Mesothelial cell of epicardium (in vitro differentiated cells): ENCODE measurements around the gene ENPP1. TPM values are rescaled to one million over a fixed set of nuclear protein-coding genes. Genes with fewer than 3 reads are reported as not detected.

Source experiments
- DNase-seq, 2 experiments: peaks; one replicate each; pipeline ENCODE4 v3.0.0; 2021; ENCODE audit warnings: low spot score in 2 of 2; ENCODE audit not compliant: unreplicated experiment in 2 of 2
- H3K27ac Mint-ChIP-seq: 2 replicates; pipeline ENCODE4 v1.8.0; 2021; ENCODE audit warnings: mixed read lengths
- H3K27me3 Mint-ChIP-seq: 2 replicates; pipeline ENCODE4 v1.8.0; 2021; ENCODE audit warnings: low read depth, mixed read lengths
- H3K36me3 Mint-ChIP-seq: 2 replicates; pipeline ENCODE4 v1.8.0; 2021; ENCODE audit warnings: mixed read lengths
- H3K4me1 Mint-ChIP-seq: 2 replicates; pipeline ENCODE4 v1.8.0; 2021; ENCODE audit warnings: mixed read lengths
- H3K4me3 Mint-ChIP-seq: 2 replicates; pipeline ENCODE4 v1.8.0; 2021; ENCODE audit warnings: mild to moderate bottlenecking, moderate library complexity, mixed read lengths
- H3K9me3 Mint-ChIP-seq: 2 replicates; pipeline ENCODE4 v1.8.0; 2021; ENCODE audit warnings: mixed read lengths
- CTCF ChIP-seq: fragments of 200-600 bp; sonication (generic); IDR thresholded peaks from one replicate; pipeline ENCODE4 v1.5.0; 2021; ENCODE audit warnings: antibody characterized with exemption; ENCODE audit not compliant: unreplicated experiment
- total RNA-seq: library from RNA; stranded (reverse); gene quantifications from 3 replicates; pipeline ENCODE4 v1.2.1, GENCODE V29; 2021

ENPP1 gene
- total RNA-seq, 1 donor from 2014 or later: 6.8 TPM

- no peak for DNase-seq
- H3K4me3 Mint-ChIP-seq: no peak overlapping the region
- H3K9me3 Mint-ChIP-seq: no peaks in the 10 kb centered on the region
- H3K27me3 Mint-ChIP-seq: no peaks in the 10 kb centered on the region
- H3K4me1 Mint-ChIP-seq: peaks cover 10% of the 10 kb centered on the region
- no peak overlapping the region for H3K27ac Mint-ChIP-seq
- H3K36me3 Mint-ChIP-seq: no peaks in the 10 kb centered on the region
- TF ChIP-seq CTCF: no peak
Observed at GRCh38 chr6:131769385-131770141, 38.3 kb upstream of the ENPP1 start.

GRCh38 chr6:131770776-131771175 lies 37.0 kb upstream of the ENPP1 start:
- H3K9me3 Mint-ChIP-seq: no peaks in the 10 kb centered on the region
- no peak overlapping the region for H3K4me3 Mint-ChIP-seq
- H3K36me3 Mint-ChIP-seq: no peaks in the 10 kb centered on the region
- H3K27me3 Mint-ChIP-seq: no peaks in the 10 kb centered on the region
- peaks cover under 1% of the 10 kb centered on the region for H3K4me1 Mint-ChIP-seq
- H3K27ac Mint-ChIP-seq: no peak overlapping the region
- TF ChIP-seq CTCF: no peak
- no peak for DNase-seq

- Mint-ChIP-seq H3K4me3 (no peak overlapping the region), H3K36me3 (no peaks in the 10 kb centered on the region), H3K27me3 (no peaks in the 10 kb centered on the region), H3K27ac (no peak overlapping the region), H3K9me3 (no peaks in the 10 kb centered on the region), H3K4me1 (peaks cover 4% of the 10 kb centered on the region)
- no peak for DNase-seq
- TF ChIP-seq CTCF: no peak
Observed at GRCh38 chr6:131773284-131773950, 34.4 kb upstream of the ENPP1 start.

DNA sequence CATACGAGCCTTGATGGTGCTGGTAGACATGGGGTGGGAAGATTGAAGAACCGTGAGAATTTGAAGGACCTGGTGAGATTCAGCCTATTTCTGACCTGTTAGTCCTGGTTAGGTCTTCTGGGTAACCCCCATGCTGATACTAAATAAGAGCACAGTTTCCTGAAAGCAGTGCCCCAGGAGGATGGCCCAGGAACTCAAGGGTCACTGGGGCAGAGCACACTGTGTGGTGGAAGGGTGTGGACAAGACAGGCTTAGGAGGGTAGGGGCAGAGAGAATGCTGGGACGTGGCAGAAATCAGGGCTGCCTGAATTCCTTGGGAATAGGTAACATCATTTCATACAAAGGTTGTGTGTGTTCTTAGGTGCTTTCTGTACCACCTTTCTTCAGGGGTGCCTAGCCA lies 31.9 kb upstream of the ENPP1 start:
- no peaks in the 10 kb centered on the region for H3K9me3 Mint-ChIP-seq
- TF ChIP-seq CTCF: no peak
- no peaks in the 10 kb centered on the region for H3K36me3 Mint-ChIP-seq
- no peak overlapping the region for H3K4me3 Mint-ChIP-seq
- no peaks in the 10 kb centered on the region for H3K27me3 Mint-ChIP-seq
- peaks cover 6% of the 10 kb centered on the region for H3K4me1 Mint-ChIP-seq
- no peak overlapping the region for H3K27ac Mint-ChIP-seq
- no peak for DNase-seq

- H3K27me3 Mint-ChIP-seq: no peaks in the 10 kb centered on the region
- TF ChIP-seq CTCF: no peak
Observed at GRCh38 chr6:131776985-131777384, 30.8 kb upstream of the ENPP1 start.

More at GRCh38 chr6:131776985-131777384, 30.8 kb upstream of the ENPP1 start:
- Mint-ChIP-seq H3K9me3 (no peaks in the 10 kb centered on the region), H3K4me3 (no peak overlapping the region), H3K27ac (no peak overlapping the region), H3K36me3 (no peaks in the 10 kb centered on the region), H3K4me1 (peaks cover 6% of the 10 kb centered on the region)
- DNase-seq: no peak
